GM18951 (cell line): ENCODE results near the gene TMEM41A.
A peak's percentile ranks its signal among the peaks of the same experiment; 100 is the strongest.

ENCODE experiments used
- POLR2A ChIP-seq: IDR thresholded peaks from 4 replicates; pipeline ENCODE4 v1.6.1; 2011; ENCODE audit warnings: mild to moderate bottlenecking; ENCODE audit not compliant: insufficient read length, insufficient read depth; ENCODE audit errors: extremely low read depth
- in situ Hi-C: fragments of 300-500 bp; cut with MboI; formaldehyde crosslinking; loops from one replicate; pipeline ENCODE4 v1.12.0; 2022; ENCODE audit warnings: low sequenced_read_pairs, mixed read lengths, inconsistent platforms; ENCODE audit not compliant: unreplicated experiment

TMEM41A gene

GRCh38 chr3:185498503-185499396 lies at the start of gene TMEM41A:
TSS of gene TMEM41A (minus strand) at chr3:185499035. CDS start at chr3:185498961, 74 bp downstream.
- TF ChIP-seq POLR2A, result peak; percentile 94
- in situ Hi-C loops, result no loop called here

GRCh38 chr3:185540695-185541094 lies 41.9 kb upstream of the TMEM41A start:
- in situ Hi-C loops, result no loop called here

GRCh38 chr3:185539934-185540333 lies 41.1 kb upstream of the TMEM41A start:
- in situ Hi-C loops, result no loop called here
- no peak for TF ChIP-seq POLR2A

More at GRCh38 chr3:185540695-185541094, 41.9 kb upstream of the TMEM41A start:
- no peak for TF ChIP-seq POLR2A

- in situ Hi-C loops, result no loop called here
- TF ChIP-seq POLR2A, result no peak
These were observed 38.6 kb upstream of the TMEM41A start for GRCh38 chr3:185537369-185537970.

GRCh38 chr3:185534511-185534910 lies 35.7 kb upstream of the TMEM41A start:
- no peak for TF ChIP-seq POLR2A
- in situ Hi-C loops, result no loop called here

- in situ Hi-C loops, result no loop called here
- no peak for TF ChIP-seq POLR2A
These were observed 34.1 kb upstream of the TMEM41A start for GRCh38 chr3:185532901-185533300.

GRCh38 chr3:185530856-185531255 lies 32.0 kb upstream of the TMEM41A start:
- in situ Hi-C loops, result no loop called here
- TF ChIP-seq POLR2A, result no peak

- TF ChIP-seq POLR2A, result no peak
- in situ Hi-C loops, result no loop called here
These were observed 29.7 kb upstream of the TMEM41A start for GRCh38 chr3:185528532-185528931.

- in situ Hi-C loops, result no loop called here
- no peak for TF ChIP-seq POLR2A
These were observed 28.5 kb upstream of the TMEM41A start for GRCh38 chr3:185527364-185527763.

GRCh38 chr3:185526349-185526951 lies 27.6 kb upstream of the TMEM41A start:
- TF ChIP-seq POLR2A, result no peak
- in situ Hi-C loops, result no loop called here

GRCh38 chr3:185521349-185522138 lies 22.7 kb upstream of the TMEM41A start:
- no peak for TF ChIP-seq POLR2A
- in situ Hi-C loops, result no loop called here

GRCh38 chr3:185519021-185519420 lies 20.2 kb upstream of the TMEM41A start:
- in situ Hi-C loops, result no loop called here
- TF ChIP-seq POLR2A, result no peak
